ENCODE measurements around the gene MIP. TPM values are rescaled to one million over a fixed set of nuclear protein-coding genes. Genes with fewer than 3 reads are reported as not detected.
"Not testable (repeated sequence)": the region's sequence is repeated elsewhere in the genome, so short reads cannot be mapped to it uniquely, and the experiment has no call there.

The MIP gene
- total RNA-seq, 1 experiment from 2014 or later = not detected

DNA sequence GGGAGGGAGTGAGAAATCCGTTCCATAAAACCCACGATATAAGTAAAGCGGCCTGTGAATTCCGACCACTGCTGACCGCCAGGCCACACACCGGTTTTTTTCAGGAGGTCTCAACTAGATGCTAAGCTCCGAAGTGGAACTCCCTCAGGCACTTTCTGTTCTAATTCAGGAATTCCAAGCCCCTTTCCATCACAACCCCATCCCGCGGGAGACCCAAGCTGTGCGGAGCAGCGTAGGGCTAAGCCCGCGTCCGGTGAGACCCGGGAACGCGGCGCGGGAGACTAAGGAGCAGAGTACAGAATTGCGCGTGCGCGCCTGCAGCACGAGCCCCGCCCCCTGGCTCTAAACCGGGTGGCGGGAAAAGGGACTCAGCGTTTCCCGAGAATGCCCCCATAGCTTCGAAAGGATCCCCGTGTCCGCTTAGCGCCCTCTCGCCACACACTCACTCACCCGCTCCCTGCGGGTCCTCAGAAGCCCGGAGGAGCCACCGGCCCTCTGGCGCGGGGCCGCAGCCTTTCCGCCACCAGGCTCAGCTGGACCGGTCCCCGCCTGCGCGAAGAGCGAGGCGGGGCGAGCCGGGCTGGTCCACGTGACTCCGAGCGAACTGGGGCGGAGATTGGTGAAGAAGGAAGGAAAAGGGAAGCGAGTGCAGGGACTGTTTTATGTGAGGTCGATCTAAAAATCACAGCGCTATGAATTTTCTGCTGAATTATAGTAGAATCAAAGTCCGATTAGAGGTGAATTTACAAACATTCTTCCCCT is 5.4 kb downstream of the MIP start, which contains the start of gene TIMELESS:
TSS of gene TIMELESS (minus strand) at position 567 of the 762 bp plus-strand sequence. CDS start 15,256 bp downstream, outside the sequence.
- TF ChIP-seq, protein P1, sequence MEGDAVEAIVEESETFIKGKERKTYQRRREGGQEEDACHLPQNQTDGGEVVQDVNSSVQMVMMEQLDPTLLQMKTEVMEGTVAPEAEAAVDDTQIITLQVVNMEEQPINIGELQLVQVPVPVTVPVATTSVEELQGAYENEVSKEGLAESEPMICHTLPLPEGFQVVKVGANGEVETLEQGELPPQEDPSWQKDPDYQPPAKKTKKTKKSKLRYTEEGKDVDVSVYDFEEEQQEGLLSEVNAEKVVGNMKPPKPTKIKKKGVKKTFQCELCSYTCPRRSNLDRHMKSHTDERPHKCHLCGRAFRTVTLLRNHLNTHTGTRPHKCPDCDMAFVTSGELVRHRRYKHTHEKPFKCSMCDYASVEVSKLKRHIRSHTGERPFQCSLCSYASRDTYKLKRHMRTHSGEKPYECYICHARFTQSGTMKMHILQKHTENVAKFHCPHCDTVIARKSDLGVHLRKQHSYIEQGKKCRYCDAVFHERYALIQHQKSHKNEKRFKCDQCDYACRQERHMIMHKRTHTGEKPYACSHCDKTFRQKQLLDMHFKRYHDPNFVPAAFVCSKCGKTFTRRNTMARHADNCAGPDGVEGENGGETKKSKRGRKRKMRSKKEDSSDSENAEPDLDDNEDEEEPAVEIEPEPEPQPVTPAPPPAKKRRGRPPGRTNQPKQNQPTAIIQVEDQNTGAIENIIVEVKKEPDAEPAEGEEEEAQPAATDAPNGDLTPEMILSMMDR (IDR thresholded peaks at IDR 0.05; ENCODE audit: insufficient read depth in 1 of 2, low read depth in 1 of 2, low read length in 1 of 2, severe bottlenecking in 1 of 2, unreplicated experiment in 1 of 2) = no peak
- TSS peak; percentile 75 for BruUV-seq (replicated peaks)
- peaks cover 21% of the 10 kb centered on the region for H3K36me3 Mint-ChIP-seq (ENCODE audit: insufficient read depth, unreplicated experiment)
- ChIA-PET POLR2A (interaction anchor here (0.9 to 2.2 kb wide), 7 partner anchors 9 to 150 kb away, joined by 3 to 15 read pairs (median 3); partner anchors contain the start of genes CNPY2, PAN2 and STAT2), CTCF (interaction anchor here (0.6 to 2.5 kb wide), 7 partner anchors 11 to 133 kb away, joined by 3 to 12 read pairs (median 4); partner anchors contain the start of genes CNPY2 and STAT2)
- H3K4me1 Mint-ChIP-seq (ENCODE audit: low read depth, unreplicated experiment) = peaks cover 16% of the 10 kb centered on the region
- Histone ChIP-seq H3K4me3 (ENCODE audit: low read depth, low read length) (peak within 1 kb of the TSS; percentile 65), H3K36me3 (ENCODE audit: control insufficient read depth, insufficient read depth, low read length) (no peaks in the 10 kb centered on the region), H3K27me3 (replicated peaks; ENCODE audit: control insufficient read depth, insufficient read depth, low read length) (no peaks in the 10 kb centered on the region), H3K9me3 (no peaks in the 10 kb centered on the region), H3K4me1 (peaks cover 4% of the 10 kb centered on the region; the same call in 1 of the 2 replicates)
- H3K9me3 Mint-ChIP-seq (ENCODE audit: unreplicated experiment) = peaks cover 12% of the 10 kb centered on the region
- intact Hi-C loops (cut with micrococcal nuclease; ENCODE audit: unreplicated experiment) = loop anchor here (1.0 to 5.0 kb wide), 3 partner anchors 16 to 117 kb away; partner anchors contain the start of genes PAN2 and STAT2
- H3K27me3 Mint-ChIP-seq (ENCODE audit: insufficient read depth, unreplicated experiment) = no peaks in the 10 kb centered on the region
- H3K27ac Mint-ChIP-seq (ENCODE audit: unreplicated experiment) = peak within 1 kb of the TSS; percentile 89
- peak within 1 kb of the TSS; percentile 83 for H3K4me3 Mint-ChIP-seq (ENCODE audit: unreplicated experiment)
- DNase-seq = peak; percentile 85 to 92

DNA sequence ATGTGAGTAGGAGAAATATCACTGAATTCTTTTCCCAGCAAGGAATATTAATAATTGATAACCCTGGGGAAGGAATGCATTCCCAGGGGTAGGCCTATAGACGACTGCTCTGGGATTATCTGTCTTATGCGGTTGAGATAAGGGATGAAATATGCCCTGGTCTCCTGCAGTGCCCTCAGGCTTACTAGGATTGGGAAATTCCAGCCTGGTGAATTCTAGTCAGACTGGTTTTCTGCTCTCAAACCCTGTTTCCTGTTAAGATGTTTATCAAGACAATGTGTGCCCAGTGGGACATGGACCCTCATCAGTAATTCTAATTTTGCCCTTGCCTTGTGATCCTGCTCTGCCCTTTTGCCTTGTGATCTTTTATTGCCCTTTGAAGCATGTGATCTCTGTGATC is 11.2 kb downstream of the MIP start:
- Mint-ChIP-seq H3K9me3 (ENCODE audit: unreplicated experiment) (peaks cover 32% of the 10 kb centered on the region), H3K4me1 (ENCODE audit: low read depth, unreplicated experiment) (peaks cover 19% of the 10 kb centered on the region), H3K36me3 (ENCODE audit: insufficient read depth, unreplicated experiment) (peaks cover 37% of the 10 kb centered on the region)
- H3K36me3 ChIP-seq (ENCODE audit: control insufficient read depth, insufficient read depth, low read length); H3K4me1 ChIP-seq; BruUV-seq (replicated peaks); H3K9me3 ChIP-seq; intact Hi-C loops (cut with micrococcal nuclease; ENCODE audit: unreplicated experiment); POLR2A ChIA-PET; H3K27me3 Mint-ChIP-seq (ENCODE audit: insufficient read depth, unreplicated experiment); H3K27me3 ChIP-seq (replicated peaks; ENCODE audit: control insufficient read depth, insufficient read depth, low read length); H3K4me3 Mint-ChIP-seq (ENCODE audit: unreplicated experiment); H3K4me3 ChIP-seq (ENCODE audit: low read depth, low read length); H3K27ac Mint-ChIP-seq (ENCODE audit: unreplicated experiment): not testable (repeated sequence)
- CTCF ChIA-PET = interaction anchor here (0.7 kb wide), 1 partner anchor 71 kb away, joined by 3 read pairs; no protein-coding TSS in a partner anchor
- DNase-seq = peak; percentile 47 to 52

GRCh38 chr12:56437430-56438176 is 16.9 kb downstream of the MIP start:
- no TSS peak for BruUV-seq (replicated peaks)
- Mint-ChIP-seq H3K9me3 (ENCODE audit: unreplicated experiment) (peaks cover 6% of the 10 kb centered on the region), H3K27me3 (ENCODE audit: insufficient read depth, unreplicated experiment) (no peaks in the 10 kb centered on the region), H3K4me3 (ENCODE audit: unreplicated experiment) (no peak overlapping the region), H3K27ac (ENCODE audit: unreplicated experiment) (no peak overlapping the region), H3K4me1 (ENCODE audit: low read depth, unreplicated experiment) (peaks cover under 1% of the 10 kb centered on the region), H3K36me3 (ENCODE audit: insufficient read depth, unreplicated experiment) (peaks cover 14% of the 10 kb centered on the region)
- Histone ChIP-seq H3K4me3 (ENCODE audit: low read depth, low read length) (no peak overlapping the region), H3K27me3 (replicated peaks; ENCODE audit: control insufficient read depth, insufficient read depth, low read length) (no peaks in the 10 kb centered on the region), H3K4me1 (no peaks in the 10 kb centered on the region), H3K9me3 (no peaks in the 10 kb centered on the region), H3K36me3 (ENCODE audit: control insufficient read depth, insufficient read depth, low read length) (no peaks in the 10 kb centered on the region)
- TF ChIP-seq, protein P1 (IDR thresholded peaks at IDR 0.05; ENCODE audit: insufficient read depth in 1 of 2, low read depth in 1 of 2, low read length in 1 of 2, severe bottlenecking in 1 of 2, unreplicated experiment in 1 of 2) = no peak
- POLR2A ChIA-PET = interaction anchor here (0.6 to 0.9 kb wide), 3 partner anchors 12 to 139 kb away, joined by 3 to 4 read pairs (median 3); partner anchors contain the start of gene TIMELESS
- intact Hi-C loops (cut with micrococcal nuclease; ENCODE audit: unreplicated experiment) = no loop called here
- DNase-seq = no peak
- CTCF ChIA-PET = no interaction called here
